Mesothelial cell of epicardium (in vitro differentiated cells): ENCODE measurements around the gene ZNF575. TPM values are rescaled to one million over a fixed set of nuclear protein-coding genes. Genes with fewer than 3 reads are reported as not detected.
A peak's percentile ranks its signal among the peaks of the same experiment; 100 is the strongest.

Experiments
- DNase-seq, 2 experiments: peaks; one replicate each; pipeline ENCODE4 v3.0.0; 2021; ENCODE audit warnings: low spot score in 2 of 2; ENCODE audit not compliant: unreplicated experiment in 2 of 2
- H3K27ac Mint-ChIP-seq: 2 replicates; pipeline ENCODE4 v1.8.0; 2021; ENCODE audit warnings: mixed read lengths
- H3K27me3 Mint-ChIP-seq: 2 replicates; pipeline ENCODE4 v1.8.0; 2021; ENCODE audit warnings: low read depth, mixed read lengths
- H3K36me3 Mint-ChIP-seq: 2 replicates; pipeline ENCODE4 v1.8.0; 2021; ENCODE audit warnings: mixed read lengths
- H3K4me1 Mint-ChIP-seq: 2 replicates; pipeline ENCODE4 v1.8.0; 2021; ENCODE audit warnings: mixed read lengths
- H3K4me3 Mint-ChIP-seq: 2 replicates; pipeline ENCODE4 v1.8.0; 2021; ENCODE audit warnings: mild to moderate bottlenecking, moderate library complexity, mixed read lengths
- H3K9me3 Mint-ChIP-seq: 2 replicates; pipeline ENCODE4 v1.8.0; 2021; ENCODE audit warnings: mixed read lengths
- CTCF ChIP-seq: fragments of 200-600 bp; sonication (generic); IDR thresholded peaks from one replicate; pipeline ENCODE4 v1.5.0; 2021; ENCODE audit warnings: antibody characterized with exemption; ENCODE audit not compliant: unreplicated experiment
- total RNA-seq: library from RNA; stranded (reverse); gene quantifications from 3 replicates; pipeline ENCODE4 v1.2.1, GENCODE V29; 2021

ZNF575 gene
- total RNA-seq, 1 donor from 2014 or later: 2.3 TPM

- peaks cover 17% of the 10 kb centered on the region for H3K4me1 Mint-ChIP-seq
- H3K27ac Mint-ChIP-seq: peak within 1 kb of the TSS; percentile 96
- peak in 1 of 2 experiments; percentile 61 for DNase-seq
- TF ChIP-seq CTCF: no peak
- peaks cover 10% of the 10 kb centered on the region for H3K36me3 Mint-ChIP-seq
- no peaks in the 10 kb centered on the region for H3K27me3 Mint-ChIP-seq
- H3K9me3 Mint-ChIP-seq: no peaks in the 10 kb centered on the region
- peak within 1 kb of the TSS; percentile 84 for H3K4me3 Mint-ChIP-seq
Observed at GRCh38 chr19:43504426-43505185, 28.4 kb upstream of the ZNF575 start, which contains the start of gene PHLDB3. Gene PHLDB3 (minus strand): TSS chr19:43504746. CDS start chr19:43504118, 628 bp downstream.

- peaks cover 14% of the 10 kb centered on the region for H3K36me3 Mint-ChIP-seq
- no peaks in the 10 kb centered on the region for H3K27me3 Mint-ChIP-seq
- no peak for TF ChIP-seq CTCF
- no peaks in the 10 kb centered on the region for H3K9me3 Mint-ChIP-seq
- peaks cover 17% of the 10 kb centered on the region for H3K4me1 Mint-ChIP-seq
- peak overlapping the region; percentile 52 for H3K4me3 Mint-ChIP-seq
- no peak for DNase-seq
- H3K27ac Mint-ChIP-seq: peak overlapping the region; percentile 37
Observed at GRCh38 chr19:43505186-43505456, 27.9 kb upstream of the ZNF575 start.

- no peak overlapping the region for H3K4me3 Mint-ChIP-seq
- no peak for TF ChIP-seq CTCF
- DNase-seq: no peak
- H3K9me3 Mint-ChIP-seq: no peaks in the 10 kb centered on the region
- H3K27me3 Mint-ChIP-seq: no peaks in the 10 kb centered on the region
- H3K4me1 Mint-ChIP-seq: peaks cover 15% of the 10 kb centered on the region
- H3K36me3 Mint-ChIP-seq: peaks cover 16% of the 10 kb centered on the region
- peak overlapping the region; percentile 25 for H3K27ac Mint-ChIP-seq
Observed at GRCh38 chr19:43505941-43506340, 27.0 kb upstream of the ZNF575 start.

- Mint-ChIP-seq H3K4me3 (no peak overlapping the region), H3K9me3 (no peaks in the 10 kb centered on the region), H3K27ac (no peak overlapping the region), H3K4me1 (peaks cover 15% of the 10 kb centered on the region), H3K36me3 (peaks cover 21% of the 10 kb centered on the region), H3K27me3 (no peaks in the 10 kb centered on the region)
- no peak for TF ChIP-seq CTCF
- no peak for DNase-seq
Observed at GRCh38 chr19:43506629-43507028, 26.4 kb upstream of the ZNF575 start.

GRCh38 chr19:43507880-43508279, 25.1 kb upstream of the ZNF575 start:
- no peak for TF ChIP-seq CTCF
- H3K36me3 Mint-ChIP-seq: peaks cover 25% of the 10 kb centered on the region
- H3K4me3 Mint-ChIP-seq: no peak overlapping the region

More at GRCh38 chr19:43507880-43508279, 25.1 kb upstream of the ZNF575 start:
- Mint-ChIP-seq H3K27ac (no peak overlapping the region), H3K4me1 (peaks cover 9% of the 10 kb centered on the region), H3K27me3 (no peaks in the 10 kb centered on the region), H3K9me3 (no peaks in the 10 kb centered on the region)
- DNase-seq: no peak
